Fibroblast of villous mesenchyme (primary cell): ENCODE measurements around the gene C1orf174. TPM values are rescaled to one million over a fixed set of nuclear protein-coding genes. Genes with fewer than 3 reads are reported as not detected.

Experiments used
- DNase-seq: peaks from one replicate; pipeline ENCODE4 v3.0.0-alpha.2; 2010; ENCODE audit warnings: low read depth
- H3K4me3 ChIP-seq: 2 replicates; pipeline ENCODE4 v1.5.1; 2011; ENCODE audit warnings: low read depth, mild to moderate bottlenecking, low read length
- CTCF ChIP-seq: IDR thresholded peaks from 2 replicates; pipeline ENCODE4 v1.5.1; 2012; ENCODE audit warnings: low read depth, mild to moderate bottlenecking, low read length; ENCODE audit not compliant: insufficient read depth
- total RNA-seq: library from RNA; depleted of rRNA; stranded (reverse); fragments of >200 nt; gene quantifications from 2 replicates; pipeline ENCODE4 v1.2.3, GENCODE V29; 2012

The C1orf174 gene
- total RNA-seq, 1 donor = 31.1 TPM

GRCh38 chr1:3888301-3888700, 11.8 kb downstream of the C1orf174 start:
- no peak for TF ChIP-seq CTCF
- no peak for DNase-seq
- no peak overlapping the region for H3K4me3 ChIP-seq

GRCh38 chr1:3886691-3887090, 13.4 kb downstream of the C1orf174 start:
- H3K4me3 ChIP-seq = no peak overlapping the region
- no peak for TF ChIP-seq CTCF
- no peak for DNase-seq

GRCh38 chr1:3886106-3886670, 13.9 kb downstream of the C1orf174 start:
- TF ChIP-seq CTCF = no peak
- no peak for DNase-seq

GRCh38 chr1:3885611-3886010, 14.5 kb downstream of the C1orf174 start:
- TF ChIP-seq CTCF = no peak
- no peak overlapping the region for H3K4me3 ChIP-seq
- DNase-seq = no peak

More at GRCh38 chr1:3886106-3886670, 13.9 kb downstream of the C1orf174 start:
- H3K4me3 ChIP-seq = no peak overlapping the region

- no peak for DNase-seq
- TF ChIP-seq CTCF = no peak
- H3K4me3 ChIP-seq = no peak overlapping the region
Observed at GRCh38 chr1:3884966-3885365, 15.1 kb downstream of the C1orf174 start.

- no peak for DNase-seq
- no peak for TF ChIP-seq CTCF
Observed at GRCh38 chr1:3883194-3883925, 16.7 kb downstream of the C1orf174 start.

GRCh38 chr1:3881193-3881480, 18.9 kb downstream of the C1orf174 start:
- H3K4me3 ChIP-seq = no peak overlapping the region
- no peak for DNase-seq
- no peak for TF ChIP-seq CTCF

More at GRCh38 chr1:3883194-3883925, 16.7 kb downstream of the C1orf174 start:
- no peak overlapping the region for H3K4me3 ChIP-seq
